ACHN (cell line): Measurements from ENCODE around the gene TXN2.
"Not testable (repeated sequence)": the region's sequence is repeated elsewhere in the genome, so short reads cannot be mapped to it uniquely, and the experiment has no call there.

Source experiments
- DNase-seq: peaks from one replicate; pipeline ENCODE4 v3.0.0-alpha.2; 2015
- in situ Hi-C: cut with HindIII; loops from 2 replicates; pipeline ENCODE4 v1.10.0; 2017; ENCODE audit warnings: low sequenced_read_pairs, low pct_ligation_motif_present, low pct_unique_long_range_greater_than_20kb

Gene TXN2, protein sequence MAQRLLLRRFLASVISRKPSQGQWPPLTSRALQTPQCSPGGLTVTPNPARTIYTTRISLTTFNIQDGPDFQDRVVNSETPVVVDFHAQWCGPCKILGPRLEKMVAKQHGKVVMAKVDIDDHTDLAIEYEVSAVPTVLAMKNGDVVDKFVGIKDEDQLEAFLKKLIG

DNA sequence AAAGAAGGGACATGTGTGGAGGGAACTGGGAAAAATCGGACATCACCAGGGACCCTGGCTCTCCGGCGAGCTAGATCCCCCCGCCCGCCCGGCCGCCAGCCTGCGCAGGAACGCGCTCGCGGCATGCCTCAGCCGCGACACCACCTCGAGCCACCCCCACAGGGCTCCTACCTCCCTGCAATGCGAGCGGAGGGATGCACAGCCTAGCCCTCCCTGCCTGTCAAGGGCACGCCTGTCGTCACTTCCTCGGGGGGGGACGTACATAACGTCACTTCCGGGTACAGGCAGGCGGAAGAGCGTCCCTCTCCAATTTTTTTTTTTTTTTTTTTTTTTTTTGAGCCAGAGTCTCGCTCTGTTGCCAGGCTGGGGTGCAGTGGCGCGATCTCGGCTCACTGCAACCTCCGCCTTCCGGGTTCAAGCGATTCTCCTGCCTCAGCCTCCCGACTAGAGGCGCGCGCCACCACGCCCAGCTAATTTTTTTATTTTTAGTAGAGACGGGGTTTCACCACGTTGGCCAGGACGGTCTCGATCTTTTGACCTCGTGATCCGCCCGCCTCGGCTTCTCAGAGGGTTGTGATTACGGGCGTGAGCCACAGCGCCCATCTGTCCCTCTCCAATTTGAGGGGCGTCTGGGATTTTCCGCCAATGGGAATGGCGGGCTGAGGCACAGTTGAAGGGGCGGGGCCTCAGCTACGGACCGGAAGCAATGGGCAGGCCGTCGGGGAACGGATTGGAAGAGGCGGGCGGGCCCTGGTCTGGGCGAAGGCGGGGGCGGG is at the start of gene TXN2:
Gene TXN2 (minus strand): TSS at position 248 of the 776 bp plus-strand sequence. CDS start 803 bp downstream, outside the sequence.
- peak; percentile 94 for DNase-seq
- in situ Hi-C loops: no loop called here

DNA sequence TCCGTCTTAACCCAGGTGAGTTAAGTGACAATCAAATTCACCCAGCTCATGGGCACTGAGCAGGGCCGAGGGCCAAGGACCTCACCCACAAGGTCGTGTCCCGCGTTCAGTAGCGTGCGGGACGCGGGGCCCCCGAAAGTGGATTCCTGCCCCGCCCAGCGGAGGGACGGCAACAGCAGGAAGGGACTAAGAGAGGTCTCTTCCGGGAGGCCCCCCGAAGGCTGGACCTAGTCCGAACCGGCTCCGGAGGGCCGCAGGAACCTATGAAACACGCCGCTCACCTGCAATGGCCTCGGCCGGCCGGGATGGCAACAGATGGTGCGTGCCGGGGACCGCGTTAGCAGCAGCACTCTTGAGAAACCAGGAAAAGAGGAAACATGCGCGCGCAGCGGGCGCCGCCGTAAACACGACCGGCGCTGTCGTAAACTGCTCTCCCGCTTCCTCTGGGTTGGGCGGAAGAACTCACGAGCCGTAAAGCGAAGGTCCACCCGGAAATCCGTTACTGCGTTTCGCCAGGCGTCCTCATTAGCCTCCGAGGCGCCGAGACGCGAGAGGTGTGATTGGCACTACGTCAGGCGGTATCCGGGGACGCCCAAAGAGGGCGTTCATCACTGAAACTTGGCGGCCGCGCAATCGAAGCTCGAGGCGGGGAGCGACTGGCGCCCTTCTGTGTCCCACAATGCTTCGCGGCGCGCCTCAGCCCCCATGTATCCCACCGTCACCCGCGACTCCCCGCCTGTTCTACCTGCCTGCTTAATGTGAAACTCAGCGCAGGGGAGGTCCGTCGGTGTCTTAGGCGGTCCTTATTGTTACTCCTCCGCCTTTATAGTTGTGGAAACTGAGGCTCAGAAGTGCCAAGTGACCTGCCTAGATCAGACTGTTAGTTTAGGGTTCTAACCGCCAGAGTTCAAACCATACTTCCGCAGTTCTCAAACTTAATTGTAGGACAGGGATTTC is 47.6 kb upstream of the TXN2 start, which contains the start of gene EIF3D:
Gene EIF3D (minus strand): TSS at position 372 of the 957 bp plus-strand sequence. CDS start 3,045 bp downstream, outside the sequence.
- in situ Hi-C loops: no loop called here
- peak; percentile 99 for DNase-seq

DNA sequence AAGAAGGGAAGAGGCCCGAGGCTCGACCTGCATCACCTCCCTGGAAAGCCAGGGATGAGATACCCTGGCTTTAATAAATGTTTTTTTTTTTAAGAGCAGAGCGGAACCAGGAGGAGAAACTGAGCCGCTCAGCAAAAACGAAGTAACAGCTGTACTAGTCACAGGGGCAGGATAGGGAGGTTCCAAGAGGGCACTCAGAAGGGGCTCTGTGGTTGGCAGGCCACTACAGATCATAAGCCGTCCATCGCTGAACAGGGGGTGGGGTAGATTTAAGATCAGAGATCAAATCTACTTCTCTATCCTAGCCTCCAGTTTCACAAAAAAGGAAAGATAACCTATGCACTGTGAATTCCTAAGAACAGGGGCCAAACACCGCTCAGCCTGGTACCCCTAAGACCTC is 46.9 kb upstream of the TXN2 start:
- in situ Hi-C loops: no loop called here
- DNase-seq: no peak

DNA sequence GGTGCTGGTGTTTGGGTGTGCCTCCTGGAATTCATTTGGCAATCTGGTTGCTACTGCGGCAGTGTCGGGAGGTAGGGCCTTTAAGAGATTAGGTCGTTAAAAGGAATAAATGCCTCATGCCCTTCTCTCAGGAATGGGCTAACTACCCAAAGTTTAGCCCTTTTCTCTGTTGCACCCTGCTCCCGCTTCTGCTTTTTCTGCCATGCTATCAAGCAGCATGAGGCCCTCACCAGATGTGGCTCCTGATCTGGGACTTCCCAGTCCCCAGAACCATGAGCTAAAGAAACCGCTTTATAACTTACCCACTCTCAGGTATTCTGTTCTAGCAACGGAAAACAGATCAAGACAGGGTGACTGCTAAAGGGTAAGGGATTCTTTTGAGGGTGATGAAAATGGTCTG is 41.2 kb upstream of the TXN2 start:
- DNase-seq: no peak
- in situ Hi-C loops: no loop called here

DNA sequence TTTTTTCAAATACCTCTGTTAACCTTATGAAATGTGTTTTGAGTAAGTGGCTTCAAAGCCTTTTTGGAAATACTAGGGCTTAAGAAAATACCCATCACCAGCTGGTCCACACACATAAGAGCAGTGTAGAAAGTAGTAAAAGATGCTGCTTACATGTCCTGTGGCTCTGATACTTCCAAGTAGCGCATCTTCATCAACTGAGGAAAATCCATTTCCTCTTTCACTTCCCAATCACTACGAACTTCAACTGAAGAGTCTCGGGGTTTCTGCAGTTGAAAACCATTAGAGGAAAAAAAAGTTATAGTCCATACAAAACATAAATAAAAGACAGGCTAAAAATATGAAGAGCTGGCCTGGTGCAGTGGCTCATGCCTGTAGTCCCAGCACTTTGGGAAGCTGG is 39.0 kb upstream of the TXN2 start:
- no peak for DNase-seq
- in situ Hi-C loops: no loop called here

DNA sequence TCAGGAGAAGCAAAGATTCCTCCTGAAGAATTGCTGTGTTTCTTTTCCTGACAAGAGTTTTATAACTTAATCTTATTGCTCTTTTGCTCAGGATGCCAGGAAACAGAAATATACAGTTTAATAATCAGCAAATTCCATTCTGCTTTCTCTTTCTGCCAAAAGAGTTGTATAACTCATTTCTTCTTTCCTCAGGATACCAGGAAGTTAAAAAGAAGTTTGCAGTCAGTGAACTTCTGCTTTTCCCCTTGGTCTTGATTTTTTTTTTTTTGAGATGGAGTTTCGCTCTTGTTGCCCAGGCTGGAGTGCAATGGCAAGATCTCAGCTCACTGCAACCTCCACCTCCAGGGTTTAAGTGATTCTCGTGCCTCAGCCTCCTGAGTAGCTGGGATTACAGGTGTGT is 38.5 kb upstream of the TXN2 start:
- DNase-seq, in situ Hi-C loops: not testable (repeated sequence)

DNA sequence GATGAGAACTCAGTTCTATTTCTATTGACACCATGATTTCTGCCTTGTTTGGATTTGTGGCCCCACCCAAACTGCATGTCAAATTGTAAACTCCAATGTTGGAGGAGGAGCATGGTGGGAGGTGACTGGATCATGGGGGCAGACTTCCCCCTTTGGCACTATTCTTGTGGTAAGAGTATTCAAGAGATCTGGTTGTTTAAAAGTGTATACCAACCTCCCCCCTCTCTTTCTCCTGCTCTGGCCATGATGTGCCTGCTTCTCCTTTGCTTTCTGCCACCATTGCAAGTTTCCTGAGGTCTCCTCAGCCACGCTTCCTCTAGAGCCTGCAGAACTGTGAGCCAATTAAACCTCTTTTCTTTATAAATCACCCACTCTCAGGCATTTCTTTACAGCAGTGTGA is 33.3 kb upstream of the TXN2 start:
- no peak for DNase-seq
- in situ Hi-C loops: no loop called here

- DNase-seq: no peak
- in situ Hi-C loops: no loop called here
These were observed 31.6 kb upstream of the TXN2 start for GRCh38 chr22:36512991-36513390.

DNA sequence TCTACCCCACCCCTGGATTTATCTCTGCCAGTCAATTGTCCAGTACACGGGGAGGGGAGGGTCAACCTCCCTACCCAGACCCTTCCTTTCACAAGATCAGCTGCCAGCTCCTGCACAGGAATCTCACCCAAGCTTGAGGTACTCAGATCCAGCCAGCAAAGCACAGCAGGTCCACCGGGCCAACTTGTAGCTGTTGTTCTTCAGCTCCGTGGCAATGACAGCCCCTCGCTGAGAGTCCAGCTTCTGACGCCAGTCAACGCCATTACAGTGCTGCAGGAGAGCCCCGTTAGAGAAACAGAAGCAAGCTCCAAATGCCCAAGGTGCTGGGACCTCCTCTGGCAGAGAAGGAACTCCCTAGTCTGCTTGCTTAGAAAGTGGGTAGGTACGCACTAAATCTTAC is 30.9 kb upstream of the TXN2 start:
- in situ Hi-C loops: no loop called here

GRCh38 chr22:36510966-36511881 is 29.8 kb upstream of the TXN2 start:
- in situ Hi-C loops: no loop called here
- DNase-seq: peak; percentile 57

More for the DNA sequence above, 30.9 kb upstream of the TXN2 start:
- no peak for DNase-seq

DNA sequence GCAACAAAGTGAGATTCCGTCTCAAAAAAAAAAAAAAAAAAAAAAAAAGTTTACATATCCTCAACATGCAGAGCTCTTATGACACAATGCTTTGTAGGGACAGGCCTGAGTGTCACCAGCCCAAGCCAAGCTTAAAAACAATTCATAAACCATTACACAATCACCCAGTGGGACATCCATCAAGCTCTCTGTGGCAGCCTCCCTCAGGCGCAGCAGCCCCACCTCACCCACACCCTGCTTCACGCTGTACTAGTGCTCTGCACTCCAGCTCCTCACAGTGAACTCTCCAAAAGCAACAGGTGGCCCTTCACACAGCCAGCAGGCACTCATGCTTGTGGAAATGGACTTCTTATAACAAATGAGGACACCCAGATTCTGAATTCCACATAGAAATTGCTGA is 28.9 kb upstream of the TXN2 start:
- no peak for DNase-seq
- in situ Hi-C loops: no loop called here

DNA sequence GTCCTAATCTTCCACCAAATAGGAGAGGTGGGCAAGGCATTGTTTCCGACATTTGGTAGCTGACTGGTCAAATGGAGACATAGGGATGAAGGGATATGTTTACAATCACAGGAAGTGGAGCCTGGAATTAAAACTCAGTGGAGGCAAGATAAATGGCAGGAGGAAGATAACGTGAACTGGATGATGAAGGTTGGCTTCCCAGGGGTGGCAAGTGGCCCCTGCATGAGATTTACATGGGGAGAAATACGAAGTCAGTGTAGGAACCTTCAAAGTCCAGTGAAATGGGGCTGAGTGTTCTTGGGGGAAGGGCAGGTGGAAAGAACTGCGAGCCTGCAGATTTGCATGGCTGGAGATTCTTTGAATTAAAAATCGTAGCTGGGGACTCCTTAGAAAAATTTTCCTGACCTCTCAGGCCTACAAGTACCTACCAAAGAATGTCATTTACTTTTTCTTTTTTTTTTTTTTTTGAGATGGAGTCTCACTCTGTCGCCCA is 26.1 kb upstream of the TXN2 start:
- in situ Hi-C loops: no loop called here
- DNase-seq: no peak

DNA sequence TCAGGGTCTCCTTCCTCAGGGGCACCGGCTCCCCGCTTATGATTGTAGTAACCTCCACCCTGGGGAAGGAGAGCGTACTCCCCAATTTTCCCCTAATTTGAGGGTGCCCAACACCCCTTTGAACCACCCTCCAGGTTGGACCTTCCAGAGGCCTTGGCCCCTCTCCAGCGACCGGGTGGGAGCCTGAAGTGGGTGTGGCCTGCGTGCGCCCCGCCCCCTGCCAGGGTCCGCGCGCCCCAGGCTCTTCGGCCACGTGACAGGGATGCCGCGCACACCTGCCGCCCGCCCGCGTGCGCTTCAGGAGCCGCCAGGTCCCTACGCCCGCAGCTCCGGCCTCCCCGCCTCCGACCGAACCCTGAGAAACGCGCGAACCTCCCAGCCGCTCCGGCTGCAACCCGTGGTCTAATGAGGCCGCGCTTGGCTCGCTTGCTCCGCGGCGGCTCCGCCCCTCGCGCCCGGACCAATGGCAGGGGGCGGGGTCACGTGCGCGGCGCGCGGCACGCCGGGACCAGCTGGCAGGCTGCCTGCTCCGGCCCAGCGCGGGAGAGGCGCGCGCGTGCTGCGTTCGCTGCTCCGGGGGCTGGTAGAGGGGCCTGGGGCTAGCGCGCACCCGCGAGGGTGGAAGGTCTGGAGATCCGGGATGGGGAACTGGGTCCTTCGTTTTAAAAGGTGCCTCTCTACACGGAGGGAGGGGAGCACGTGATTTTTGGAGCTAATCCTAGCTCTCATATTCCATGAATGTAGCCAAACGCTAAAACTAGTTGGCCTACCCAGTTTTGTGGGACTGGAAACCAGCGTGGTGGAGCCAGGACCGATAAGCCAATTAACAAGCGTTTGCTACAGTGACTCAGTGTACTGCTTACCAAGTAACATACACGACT is 25.4 kb upstream of the TXN2 start, which contains the start of gene FOXRED2:
Gene FOXRED2 (minus strand): TSS at position 404 of the 881 bp plus-strand sequence. CDS start 618 bp downstream, outside the sequence.
- DNase-seq: peak; percentile 81
- in situ Hi-C loops: no loop called here

GRCh38 chr22:36505998-36506635 is 24.7 kb upstream of the TXN2 start:
- DNase-seq: no peak
- in situ Hi-C loops: no loop called here

- no peak for DNase-seq
- in situ Hi-C loops: no loop called here
These were observed 16.6 kb upstream of the TXN2 start for GRCh38 chr22:36497910-36498665.

GRCh38 chr22:36493690-36494110 is 12.3 kb upstream of the TXN2 start:
- in situ Hi-C loops: no loop called here
- no peak for DNase-seq
